Endothelial cell of umbilical vein (primary cell): ENCODE measurements around the gene TUBB8B. TPM values are rescaled to one million over a fixed set of nuclear protein-coding genes. Genes with fewer than 3 reads are reported as not detected.
"Not testable (repeated sequence)": the region's sequence is repeated elsewhere in the genome, so short reads cannot be mapped to it uniquely, and the experiment has no call there.

Source experiments
- BruUV-seq: library from RNA; stranded (reverse); fragments of 400-500 nt; replicated peaks from 2 replicates; lab custom pipeline; 2021; lab: Mats Ljungman, UMichigan
- CTCF ChIA-PET: fragments of 300-600, 350-600 bp; sonication (Branson Sonifier 250); formaldehyde crosslinking; loops from one replicate; lab custom pipeline; 2021; ENCODE audit warnings: antibody characterized with exemption, inconsistent platforms; lab: Charles Lee
- POLR2A ChIA-PET: fragments of 300-600, 350-600 bp; sonication (Branson Sonifier 250); formaldehyde crosslinking; loops from one replicate; lab custom pipeline; 2021; ENCODE audit warnings: antibody characterized with exemption, inconsistent platforms; lab: Charles Lee
- DNase-seq: peaks from one replicate; pipeline ENCODE4 v3.0.0-alpha.2; 2011; ENCODE audit warnings: low read depth, low spot score
- FAIRE-seq: peaks from 2 replicates; lab custom pipeline; 2011; peaks lifted over from hg19 to GRCh38; lab: Jason Lieb, UNC
- H2AFZ ChIP-seq: 2 replicates; pipeline ENCODE4 v1.6.0; 2012; ENCODE audit warnings: low read depth, low read length, control low read depth, inconsistent platforms
- H3K27ac ChIP-seq: 2 replicates; pipeline ENCODE4 v1.5.1; 2011; ENCODE audit warnings: low read depth, mild to moderate bottlenecking, control low read depth, low read length, moderate library complexity; ENCODE audit not compliant: insufficient read depth
- H3K27me3 ChIP-seq, 2 experiments: 2 replicates each; pipeline versions ENCODE4 v1.6.0 to v1.6.1; 2011; ENCODE audit warnings: low read length in 2 of 2, mixed read lengths in 1 of 2; ENCODE audit not compliant: control insufficient read depth in 2 of 2, insufficient read depth in 2 of 2
- H3K36me3 ChIP-seq, 2 experiments: 2 replicates in 1 of 2; 3 replicates in 1 of 2; pipeline ENCODE4 v1.5.1; 2011; ENCODE audit warnings: low read length in 2 of 2, mild to moderate bottlenecking in 1 of 2, moderate library complexity in 1 of 2; ENCODE audit not compliant: control insufficient read depth in 2 of 2, insufficient read depth in 2 of 2; ENCODE audit errors: extremely low read depth in 1 of 2
- H3K4me1 ChIP-seq: 3 replicates; pipeline ENCODE4 v1.5.1; 2011; ENCODE audit warnings: mild to moderate bottlenecking, low read length; ENCODE audit not compliant: control insufficient read depth, insufficient read depth; ENCODE audit errors: extremely low read depth
- H3K4me2 ChIP-seq: 2 replicates; pipeline ENCODE4 v1.6.1; 2011; ENCODE audit warnings: low read length, control low read depth, mixed read lengths; ENCODE audit not compliant: insufficient read depth
- H3K4me3 ChIP-seq, 3 experiments: fragments of 200-600 bp in 1 of 3; sonication (generic), shearing (Covaris generic) in 1 of 3; replicated peaks in 1 of 3; 2 replicates each; pipeline ENCODE4 v1.5.1; 2011 to 2016; ENCODE audit warnings: control low read depth in 3 of 3, low read length in 3 of 3, mild to moderate bottlenecking in 2 of 3, inconsistent platforms in 1 of 3, low read depth in 1 of 3, moderate library complexity in 1 of 3; ENCODE audit not compliant: insufficient read depth in 1 of 3
- H3K79me2 ChIP-seq: 2 replicates; pipeline ENCODE4 v1.6.0; 2012; ENCODE audit warnings: low read length, inconsistent platforms; ENCODE audit not compliant: control insufficient read depth, insufficient read depth
- H3K9ac ChIP-seq: replicated peaks from 2 replicates; pipeline ENCODE3; 2011; ENCODE audit warnings: low read length, control low read depth; ENCODE audit not compliant: insufficient read depth; ENCODE audit errors: extremely low read depth
- H3K9me1 ChIP-seq: replicated peaks from 3 replicates; pipeline ENCODE4 v1.6.0; 2011; ENCODE audit warnings: mild to moderate bottlenecking, low read length; ENCODE audit not compliant: control insufficient read depth, insufficient read depth; ENCODE audit errors: extremely low read depth
- H3K9me3 ChIP-seq: replicated peaks from 2 replicates; pipeline ENCODE4 v1.5.1; 2012; ENCODE audit warnings: low read length, inconsistent platforms; ENCODE audit not compliant: control insufficient read depth, insufficient read depth
- H4K20me1 ChIP-seq: replicated peaks from 2 replicates; pipeline ENCODE3; 2011; ENCODE audit warnings: mild to moderate bottlenecking, low read length; ENCODE audit not compliant: control insufficient read depth, insufficient read depth; ENCODE audit errors: extremely low read depth
- dilution Hi-C: fragments of 300-500 bp; cut with MboI; formaldehyde crosslinking; loops from one replicate; pipeline ENCODE4 v1.15.0; 2019; ENCODE audit warnings: low sequenced_read_pairs; ENCODE audit not compliant: extremely low pct_ligation_motif_present
- intact Hi-C: fragments of 100-400 bp; cut with micrococcal nuclease; formaldehyde crosslinking; loops from one replicate; pipeline ENCODE4 v1.10.0; 2022
- polyA plus RNA-seq, 4 experiments: library from polyadenylated mRNA; depleted of rRNA in 3 of 4; stranded (reverse) in 3 of 4; unstranded in 1 of 4; fragments of >200 nt; gene quantifications; 2 replicates each; pipeline versions ENCODE4 v1.2.1 to v1.2.3, GENCODE V29; 2011 to 2012; ENCODE audit warnings: missing spikeins in 1 of 4
- total RNA-seq: library from RNA; stranded (reverse); gene quantifications from 2 replicates; pipeline ENCODE4 v1.2.3, GENCODE V29; 2021
- TF ChIP-seq, protein P1 (sequence below), 2 donors: IDR thresholded peaks; 1 replicate in 1 of 2; 2 replicates in 1 of 2; pipeline ENCODE4 v1.5.1; 2011; ENCODE audit warnings: low read length in 2 of 2, mild to moderate bottlenecking in 2 of 2, moderate library complexity in 2 of 2, control low read depth in 1 of 2, inconsistent platforms in 1 of 2, low read depth in 1 of 2; ENCODE audit not compliant: insufficient read depth in 1 of 2; ENCODE audit errors: extremely low read depth in 1 of 2

Gene TUBB8B
- total and polyA plus RNA-seq, 2 donors (not counting 3 experiments of a cell fraction or from before 2014, with no cell fraction given), result 0.23 to 1.1 TPM

DNA sequence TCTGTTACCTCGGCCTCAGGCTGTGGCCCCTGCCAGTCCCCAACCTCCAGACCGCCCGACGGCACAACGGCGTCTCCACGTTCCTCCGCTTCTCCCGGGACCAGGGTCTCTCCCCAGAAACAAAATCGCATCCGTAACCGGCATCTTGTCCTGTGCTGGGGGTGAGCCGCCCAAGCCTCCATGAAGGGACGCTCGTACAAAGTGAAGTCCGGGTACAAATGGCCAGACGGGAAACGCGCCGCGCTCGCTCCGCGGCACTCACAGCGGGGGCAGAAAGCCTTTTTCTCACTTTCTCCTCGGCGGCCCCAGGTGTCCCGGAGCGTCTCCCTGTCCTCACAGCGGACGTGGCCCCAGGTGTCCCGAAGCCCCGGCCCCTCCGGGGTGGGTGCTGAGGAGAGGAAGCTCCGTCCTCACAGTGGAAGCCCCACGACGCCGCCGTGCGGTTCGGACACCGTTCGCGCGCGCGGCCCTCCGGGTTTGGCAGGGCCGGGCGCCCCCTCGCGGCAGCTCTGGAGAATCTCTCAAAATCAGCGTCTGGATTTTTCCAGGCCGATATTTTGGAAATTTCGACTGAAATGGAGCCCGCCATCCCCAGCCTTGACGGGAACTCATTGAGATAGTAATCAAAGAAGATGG, 26.2 kb upstream of the TUBB8B start:
- H2AFZ ChIP-seq, H3K4me3 ChIP-seq, H4K20me1 ChIP-seq, DNase-seq, dilution Hi-C loops, H3K9me1 ChIP-seq, POLR2A ChIA-PET, H3K36me3 ChIP-seq, H3K4me2 ChIP-seq, BruUV-seq, H3K4me1 ChIP-seq, H3K9ac ChIP-seq, H3K79me2 ChIP-seq, intact Hi-C loops, CTCF ChIA-PET, H3K27me3 ChIP-seq, H3K9me3 ChIP-seq, H3K27ac ChIP-seq: not testable (repeated sequence)
- FAIRE-seq, result peak; percentile 31
- TF ChIP-seq, protein P1, sequence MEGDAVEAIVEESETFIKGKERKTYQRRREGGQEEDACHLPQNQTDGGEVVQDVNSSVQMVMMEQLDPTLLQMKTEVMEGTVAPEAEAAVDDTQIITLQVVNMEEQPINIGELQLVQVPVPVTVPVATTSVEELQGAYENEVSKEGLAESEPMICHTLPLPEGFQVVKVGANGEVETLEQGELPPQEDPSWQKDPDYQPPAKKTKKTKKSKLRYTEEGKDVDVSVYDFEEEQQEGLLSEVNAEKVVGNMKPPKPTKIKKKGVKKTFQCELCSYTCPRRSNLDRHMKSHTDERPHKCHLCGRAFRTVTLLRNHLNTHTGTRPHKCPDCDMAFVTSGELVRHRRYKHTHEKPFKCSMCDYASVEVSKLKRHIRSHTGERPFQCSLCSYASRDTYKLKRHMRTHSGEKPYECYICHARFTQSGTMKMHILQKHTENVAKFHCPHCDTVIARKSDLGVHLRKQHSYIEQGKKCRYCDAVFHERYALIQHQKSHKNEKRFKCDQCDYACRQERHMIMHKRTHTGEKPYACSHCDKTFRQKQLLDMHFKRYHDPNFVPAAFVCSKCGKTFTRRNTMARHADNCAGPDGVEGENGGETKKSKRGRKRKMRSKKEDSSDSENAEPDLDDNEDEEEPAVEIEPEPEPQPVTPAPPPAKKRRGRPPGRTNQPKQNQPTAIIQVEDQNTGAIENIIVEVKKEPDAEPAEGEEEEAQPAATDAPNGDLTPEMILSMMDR (IDR thresholded peaks at IDR 0.05; ENCODE audit: extremely low read depth in 1 of 2, insufficient read depth in 1 of 2, low read depth in 1 of 2, low read length in 2 of 2), result peak in 1 of 2 donors; percentile 5

DNA sequence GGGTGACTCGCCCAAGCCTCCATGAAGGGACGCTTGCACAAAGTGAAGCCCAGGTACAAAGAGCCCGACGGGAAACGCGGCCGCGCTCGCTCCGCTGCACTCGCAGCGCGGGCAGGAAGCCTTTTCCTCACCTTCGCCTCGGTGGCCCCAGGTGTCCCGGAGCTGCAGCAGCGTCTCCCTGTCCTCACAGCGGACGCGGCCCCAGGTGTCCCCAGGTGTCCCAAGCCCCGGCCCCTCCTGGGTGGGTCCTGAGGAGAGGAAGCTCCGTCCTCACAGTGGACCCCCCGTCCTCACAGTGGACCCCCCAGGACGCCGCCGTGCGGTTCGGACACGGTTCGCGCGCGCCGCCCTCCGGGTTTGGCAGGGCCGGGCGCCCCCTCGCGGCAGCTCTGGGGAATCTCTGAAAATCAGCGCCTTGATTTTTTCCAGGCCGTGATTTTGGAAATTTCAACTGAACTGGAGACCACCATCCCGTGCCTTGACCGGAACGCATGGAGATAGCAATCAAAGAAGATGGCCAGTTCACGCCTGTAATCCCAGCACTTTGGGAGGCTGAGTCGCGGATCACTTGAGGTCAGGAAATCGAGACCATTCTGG, 23.9 kb upstream of the TUBB8B start:
- H3K27ac ChIP-seq, H3K4me2 ChIP-seq, dilution Hi-C loops, H2AFZ ChIP-seq, H3K9ac ChIP-seq, H3K9me3 ChIP-seq, BruUV-seq, H3K4me1 ChIP-seq, H3K9me1 ChIP-seq, H3K36me3 ChIP-seq, DNase-seq, FAIRE-seq, CTCF ChIA-PET, H3K4me3 ChIP-seq, H4K20me1 ChIP-seq, POLR2A ChIA-PET, H3K27me3 ChIP-seq, intact Hi-C loops, H3K79me2 ChIP-seq: not testable (repeated sequence)
- TF ChIP-seq, protein P1 (IDR thresholded peaks at IDR 0.05; ENCODE audit: extremely low read depth in 1 of 2, insufficient read depth in 1 of 2, low read depth in 1 of 2, low read length in 2 of 2), result peak in 1 of 2 donors; percentile 29

DNA sequence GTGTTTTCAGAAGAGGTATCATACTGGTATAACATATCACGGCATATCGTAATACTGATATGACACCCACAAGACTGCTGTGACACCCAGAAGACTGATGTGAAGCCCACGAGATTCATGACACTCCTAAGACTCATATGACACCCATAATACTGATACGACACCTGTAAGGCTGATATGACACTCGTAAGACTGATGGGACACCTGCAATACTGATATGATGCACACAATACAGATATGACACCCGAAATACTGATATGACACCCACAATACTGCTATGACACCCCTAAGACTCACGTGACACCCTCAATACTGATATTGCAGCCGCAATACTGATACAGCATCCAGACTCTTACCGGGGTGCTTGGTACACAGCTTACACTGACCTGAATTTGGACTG, 18.3 kb upstream of the TUBB8B start:
- dilution Hi-C loops, result not testable (repeated sequence)

More for the DNA sequence above, 18.3 kb upstream of the TUBB8B start:
- H3K4me1 ChIP-seq, CTCF ChIA-PET, H3K4me3 ChIP-seq, DNase-seq, H3K36me3 ChIP-seq, H3K9ac ChIP-seq, H3K4me2 ChIP-seq, FAIRE-seq, H3K9me1 ChIP-seq, H3K9me3 ChIP-seq, H3K27me3 ChIP-seq, intact Hi-C loops, H4K20me1 ChIP-seq, H3K27ac ChIP-seq, BruUV-seq, H2AFZ ChIP-seq, POLR2A ChIA-PET, H3K79me2 ChIP-seq: not testable (repeated sequence)
